Heart right ventricle (tissue), 16 donors: ENCODE measurements around the gene RETN. TPM values are rescaled to one million over a fixed set of nuclear protein-coding genes. Genes with fewer than 3 reads are reported as not detected.

ENCODE experiments used
- ATAC-seq, 8 donors: fragments of 200-7000 bp; cut with Tn5 transposase; one replicate each; pipeline ENCODE4 v1.9.1; 2020; ENCODE audit warnings: mild to moderate bottlenecking in 8 of 8, moderate library complexity in 8 of 8, moderate number of reproducible peaks in 1 of 8
- DNase-seq, 2 donors: peaks; one replicate each; pipeline ENCODE4 v3.0.0-alpha.2; 2020
- H3K27ac ChIP-seq, 10 donors: fragments of 200-600 bp; sonication (generic) in 2 of 10; one replicate each; pipeline versions ENCODE4 v1.5.0 to v1.8.0; 2020 to 2022; ENCODE audit warnings: mild to moderate bottlenecking in 3 of 10
- H3K27me3 ChIP-seq, 7 donors: fragments of 200-600 bp; one replicate each; pipeline ENCODE4 v1.8.0; 2021 to 2022; ENCODE audit warnings: mild to moderate bottlenecking in 2 of 7
- H3K36me3 ChIP-seq, 9 donors: fragments of 200-600 bp; sonication (generic) in 1 of 9; one replicate each; pipeline versions ENCODE4 v1.5.0 to v1.8.0; 2020 to 2022; ENCODE audit warnings: mild to moderate bottlenecking in 2 of 9
- H3K4me1 ChIP-seq, 9 donors: fragments of 200-600 bp; sonication (generic) in 1 of 9; one replicate each; pipeline versions ENCODE4 v1.5.0 to v1.8.0; 2020 to 2022; ENCODE audit warnings: mild to moderate bottlenecking in 4 of 9
- H3K4me3 ChIP-seq, 10 donors: fragments of 200-600 bp; sonication (generic) in 2 of 10; one replicate each; pipeline versions ENCODE4 v1.5.0 to v1.8.0; 2020 to 2022; ENCODE audit warnings: mild to moderate bottlenecking in 7 of 10, moderate library complexity in 2 of 10
- H3K9me3 ChIP-seq, 11 donors: fragments of 200-600 bp in 10 of 11; sonication (generic) in 2 of 11; one replicate each; pipeline versions ENCODE4 v1.5.0 to v1.8.0; 2013 to 2022; ENCODE audit warnings: mild to moderate bottlenecking in 2 of 11, control low read depth in 1 of 11, moderate library complexity in 1 of 11
- WGBS, 2 donors: extraction: QIAGEN DNeasy Blood & Tissue Kit; methylation state at CpG; one replicate each; pipeline ENCODE4 v1.1.7; 2013; ENCODE audit warnings: inconsistent platforms in 1 of 2; 5-methylcytosine and 5-hydroxymethylcytosine counted together
- intact Hi-C, 10 donors: fragments of 100-400 bp; cut with DNase I; formaldehyde crosslinking; loops; one replicate each; pipeline versions ENCODE4 v1.11.1 to v1.14.2; 2022
- polyA plus RNA-seq, 2 donors: library from polyadenylated mRNA; stranded (reverse); fragments of 200-250 nt; gene quantifications; one replicate each; pipeline ENCODE4 v1.2.3, GENCODE V29; 2013
- total RNA-seq, 10 donors: library from RNA; stranded (reverse); fragmentation: NEBNext Ultra II Directional in 3 of 10; extraction: Animal tissue kit (Norgen Biotek cat#: 25700) in 3 of 10; gene quantifications; one replicate each; pipeline versions ENCODE4 v1.2.1 to v1.2.4, GENCODE V29; 2021 to 2023
- TF ChIP-seq, protein P1 (sequence below), 9 donors: fragments of 200-600 bp; sonication (generic) in 2 of 9; IDR thresholded peaks; one replicate each; pipeline versions ENCODE4 v1.5.0 to v1.8.0; 2021 to 2022; ENCODE audit warnings: antibody characterized with exemption in 9 of 9, mild to moderate bottlenecking in 5 of 9, moderate library complexity in 1 of 9
- donor health status: Arrhythmogenic right ventricular cardiomyopathy.
- donor health status: ischemic (EF 13 %, LVEDD 7.1; RV severe dilation, severe dysfunction).
- donor health status: healthy with polysubstance abuse.
- donor health status: DM: no; HTN: yes; CAD: no.
- donor health status: DM: no; HTN: no; CAD: no.
- donor health status: ischemic (EF 25% LVEDD 6.9; RV normal size, moderate dysfunction).
- donor health status: ischemic (EF 25% LVEDD 5.7; RV mildly dilated, moderate dysfunction).
- donor health status: healthy.
- donor health status: DM: yes; HTN: yes; CAD: no.
- donor health status: Ischemic cardiomyopathy.
- donor health status: ischemic (EF 35%, LVEDD 5.7; RV mildly dilated, moderate dysfunction).
- donor health status: nonischemic (EF 11% LVEDD 7.7; RV severe dilation, severe dysfunction).
- donor health status: DM: yes; HTN: yes; CAD: no.
- donor health status: PGD.
- donor health status: ischemic (EF 29% LVEDD 5.4; RV normal size, mild dysfunction).
- donor health status: nonischemic (EF 23%, LVEDD 6.1; RV moderate dilation, normal function).

Gene RETN
- total and polyA plus RNA-seq, 12 donors: 0.51 to 12.6 (median 4.6) TPM; not detected in 8

DNA sequence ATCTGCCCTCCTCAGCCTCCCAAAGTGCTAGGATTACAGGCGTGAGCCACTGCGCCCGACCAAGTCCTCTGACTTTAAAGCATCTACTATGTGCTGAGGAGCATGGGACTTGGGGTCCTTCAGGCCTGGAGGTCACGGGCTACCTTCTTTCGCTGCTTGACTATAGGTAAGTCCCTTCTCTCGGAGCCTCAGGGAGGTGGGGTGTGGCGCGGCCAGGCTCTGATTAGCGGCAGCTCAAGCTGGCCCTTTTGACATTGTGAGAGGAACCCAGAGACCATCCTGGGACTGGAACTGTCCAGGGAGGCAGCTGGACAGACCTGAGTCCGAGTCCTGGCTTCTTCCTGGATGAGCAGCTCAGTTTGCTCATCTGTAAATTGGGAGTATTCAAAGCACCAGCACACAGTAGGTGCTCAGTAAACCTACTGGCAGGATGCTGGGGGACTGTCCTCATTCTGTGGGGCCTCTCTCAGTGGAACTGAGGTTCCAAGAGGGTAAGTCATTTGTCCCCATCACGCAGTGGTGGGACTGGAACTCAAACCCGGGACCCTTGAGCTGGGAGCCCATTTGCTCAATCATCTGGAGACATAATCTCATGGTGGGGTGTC, 32.3 kb downstream of the RETN start:
- Histone ChIP-seq H3K27me3 (peaks cover 4 to 79% (median 50%) of the 10 kb centered on the region in 7 donors), H3K9me3 (no peaks in the 10 kb centered on the region), H3K4me1 (peaks cover 0 to 21% (median 0%) of the 10 kb centered on the region in 9 donors), H3K27ac (no peak overlapping the region), H3K36me3 (no peaks in the 10 kb centered on the region), H3K4me3 (no peak overlapping the region)
- DNase-seq: no peak
- intact Hi-C loops: no loop called here
- no peak for ATAC-seq
- WGBS, 2 donors: 88 to 90% methylated on average over 12 of the region's 12 CpGs
- TF ChIP-seq, protein P1, sequence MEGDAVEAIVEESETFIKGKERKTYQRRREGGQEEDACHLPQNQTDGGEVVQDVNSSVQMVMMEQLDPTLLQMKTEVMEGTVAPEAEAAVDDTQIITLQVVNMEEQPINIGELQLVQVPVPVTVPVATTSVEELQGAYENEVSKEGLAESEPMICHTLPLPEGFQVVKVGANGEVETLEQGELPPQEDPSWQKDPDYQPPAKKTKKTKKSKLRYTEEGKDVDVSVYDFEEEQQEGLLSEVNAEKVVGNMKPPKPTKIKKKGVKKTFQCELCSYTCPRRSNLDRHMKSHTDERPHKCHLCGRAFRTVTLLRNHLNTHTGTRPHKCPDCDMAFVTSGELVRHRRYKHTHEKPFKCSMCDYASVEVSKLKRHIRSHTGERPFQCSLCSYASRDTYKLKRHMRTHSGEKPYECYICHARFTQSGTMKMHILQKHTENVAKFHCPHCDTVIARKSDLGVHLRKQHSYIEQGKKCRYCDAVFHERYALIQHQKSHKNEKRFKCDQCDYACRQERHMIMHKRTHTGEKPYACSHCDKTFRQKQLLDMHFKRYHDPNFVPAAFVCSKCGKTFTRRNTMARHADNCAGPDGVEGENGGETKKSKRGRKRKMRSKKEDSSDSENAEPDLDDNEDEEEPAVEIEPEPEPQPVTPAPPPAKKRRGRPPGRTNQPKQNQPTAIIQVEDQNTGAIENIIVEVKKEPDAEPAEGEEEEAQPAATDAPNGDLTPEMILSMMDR (IDR thresholded peaks at IDR 0.05): no peak

DNA sequence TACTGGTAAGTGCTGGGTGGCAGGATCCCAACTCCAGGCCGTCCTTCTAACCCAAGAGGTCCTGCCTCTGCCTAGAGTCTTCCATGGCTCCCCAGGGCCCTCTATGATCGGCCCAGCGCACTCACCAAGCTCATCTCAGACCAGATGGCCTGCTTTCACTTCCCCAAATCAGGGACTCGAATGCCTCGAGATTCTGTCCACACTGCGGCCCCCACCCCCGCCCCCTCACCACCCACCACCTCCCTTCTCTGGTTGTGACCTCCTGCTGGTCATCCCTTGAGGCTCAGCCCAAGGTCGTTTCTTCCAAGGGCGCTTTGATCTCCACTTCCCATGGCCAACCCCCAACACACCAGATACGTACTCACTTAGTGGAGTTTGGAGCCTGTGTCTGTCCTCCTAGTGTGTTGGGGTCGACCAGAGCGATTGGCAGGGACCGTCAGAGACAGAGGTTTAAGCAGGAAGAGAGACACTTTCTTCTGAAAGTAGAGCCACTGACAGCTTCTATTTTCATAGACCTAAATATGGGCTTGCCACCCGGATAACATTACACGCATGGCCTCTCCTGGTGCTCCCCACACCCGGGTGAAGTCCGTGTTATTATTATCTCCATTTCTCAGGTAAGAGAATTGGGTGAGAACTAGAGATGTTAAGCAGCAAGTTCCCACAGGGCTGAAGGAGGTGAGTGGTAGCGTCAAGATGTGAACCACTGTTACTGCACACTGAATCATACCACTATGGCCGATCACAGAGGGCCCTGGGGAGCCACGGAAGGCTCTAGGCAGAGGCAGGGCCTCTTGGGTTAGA, 33.0 kb downstream of the RETN start, which contains the start of gene FCER2:
FCER2 (minus strand) TSS at position 478 of the 804 bp plus-strand sequence. CDS start 2,371 bp downstream, outside the sequence.
- WGBS, 2 donors: 53 to 59% methylated on average over 20 of the region's 20 CpGs
- Histone ChIP-seq H3K36me3 (no peaks in the 10 kb centered on the region), H3K27me3 (peaks cover 4 to 72% (median 48%) of the 10 kb centered on the region in 7 donors), H3K27ac (no peak within 1 kb of the TSS), H3K4me3 (no peak within 1 kb of the TSS), H3K4me1 (peaks cover 0 to 28% (median 0%) of the 10 kb centered on the region in 9 donors), H3K9me3 (no peaks in the 10 kb centered on the region)
- TF ChIP-seq, protein P1 (IDR thresholded peaks at IDR 0.05): no peak
- no peak for DNase-seq
- intact Hi-C loops: no loop called here
- no peak for ATAC-seq

DNA sequence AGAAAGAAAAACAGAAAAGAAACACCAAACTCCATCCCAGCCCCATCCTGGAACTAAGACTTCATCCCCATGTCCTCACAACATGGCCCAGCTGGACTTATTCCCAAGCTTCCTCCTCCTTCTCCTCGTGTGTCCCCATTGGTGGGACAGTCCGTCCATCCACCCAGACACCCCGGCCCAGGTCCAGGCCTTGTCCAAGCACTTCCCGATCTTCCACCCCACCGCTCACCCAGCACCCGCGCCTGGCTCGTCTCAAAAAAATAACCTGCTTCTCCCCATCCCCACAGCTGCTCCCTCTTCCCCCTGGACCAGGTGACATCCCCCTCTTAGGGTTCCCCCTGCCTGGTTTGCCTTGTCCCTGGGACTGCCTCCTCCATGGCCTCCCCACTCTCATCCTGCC, 34.5 kb downstream of the RETN start:
- no peaks in the 10 kb centered on the region for H3K36me3 ChIP-seq
- WGBS, 2 donors: 54 to 62% methylated on average over 8 of the region's 8 CpGs
- ATAC-seq (no peak), DNase-seq (no peak)
- H3K4me3 ChIP-seq: no peak overlapping the region
- TF ChIP-seq, protein P1 (IDR thresholded peaks at IDR 0.05): no peak
- intact Hi-C loops: no loop called here
- H3K27me3 ChIP-seq: peaks cover 0 to 57% (median 35%) of the 10 kb centered on the region in 7 donors
- H3K27ac ChIP-seq: no peak overlapping the region
- no peaks in the 10 kb centered on the region for H3K9me3 ChIP-seq
- H3K4me1 ChIP-seq: peaks cover 0 to 39% (median 0%) of the 10 kb centered on the region in 9 donors

DNA sequence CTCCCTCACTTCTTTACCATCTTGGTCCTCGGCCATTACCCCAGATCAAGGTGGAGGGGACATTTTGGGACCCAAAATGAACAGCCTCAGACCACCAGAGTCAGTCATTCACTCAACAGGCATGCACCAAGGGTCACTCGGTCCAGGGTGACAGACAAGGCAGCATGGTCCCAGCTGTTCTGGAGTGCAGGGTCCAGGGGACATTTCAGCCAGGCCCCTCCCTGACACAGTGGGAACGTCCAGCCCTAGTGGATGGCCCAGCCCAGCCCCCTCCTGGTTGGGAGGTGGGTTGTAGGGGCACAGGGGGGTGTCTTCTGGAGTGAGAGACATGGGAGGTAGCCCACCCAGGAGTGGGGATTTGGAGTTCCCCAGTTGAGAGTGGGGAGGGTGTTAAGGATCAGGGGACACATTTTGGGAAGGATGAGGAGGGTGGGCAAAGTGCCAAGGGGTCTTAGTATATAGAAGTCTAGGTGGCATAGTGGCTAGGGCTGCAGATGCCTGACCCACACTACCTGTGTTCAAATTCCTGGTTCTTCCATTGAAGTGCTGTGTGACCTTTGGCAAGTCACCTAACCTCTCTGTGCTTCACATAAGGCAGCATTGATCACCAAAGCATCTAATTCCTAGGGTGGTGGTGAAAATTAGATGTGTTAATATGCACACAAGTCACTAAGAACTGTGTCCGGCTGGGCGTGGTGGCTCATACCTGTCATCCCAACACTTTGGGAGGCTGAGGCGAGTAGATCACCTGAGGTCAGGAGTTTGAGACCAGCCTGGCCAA, 35.6 kb downstream of the RETN start:
- H3K27me3 ChIP-seq: peaks cover 0 to 48% (median 29%) of the 10 kb centered on the region in 7 donors
- intact Hi-C loops: no loop called here
- 72 to 74% methylated on average over 6 of the region's 6 CpGs for WGBS, 2 donors

More for the DNA sequence above, 35.6 kb downstream of the RETN start:
- TF ChIP-seq, protein P1 (IDR thresholded peaks at IDR 0.05): no peak
- ATAC-seq (no peak), DNase-seq (no peak)
- Histone ChIP-seq H3K4me1 (peaks cover 0 to 35% (median 0%) of the 10 kb centered on the region in 9 donors), H3K27ac (no peak overlapping the region), H3K36me3 (no peaks in the 10 kb centered on the region), H3K4me3 (no peak overlapping the region), H3K9me3 (no peaks in the 10 kb centered on the region)
